WTC11 (cell line): ENCODE data around the gene RAPGEF5. TPM values are rescaled to one million over a fixed set of nuclear protein-coding genes. Genes with fewer than 3 reads are reported as not detected.

Source experiments
- ATAC-seq: fragments of 200-7000 bp; cut with Tn5 transposase; 2 replicates; pipeline ENCODE4 v1.10.0; 2021; ENCODE audit warnings: mild to moderate bottlenecking, moderate library complexity
- CTCF ChIA-PET: fragments of 300-600 bp; sonication (Branson Sonifier 250); formaldehyde crosslinking; loops from one replicate; lab custom pipeline; 2021; ENCODE audit warnings: antibody characterized with exemption; lab: Charles Lee
- POLR2A ChIA-PET: fragments of 350-600 bp; sonication (Branson Sonifier 250); formaldehyde crosslinking; loops from one replicate; lab custom pipeline; 2021; ENCODE audit warnings: antibody characterized with exemption; lab: Charles Lee
- DNase-seq: peaks from one replicate; pipeline ENCODE4 v3.0.0; 2021; ENCODE audit warnings: low spot score
- H3K27ac Mint-ChIP-seq: 2 replicates; pipeline ENCODE4 v1.8.0; 2021; ENCODE audit warnings: mixed read lengths
- H3K27me3 Mint-ChIP-seq: 2 replicates; pipeline ENCODE4 v1.8.0; 2021; ENCODE audit warnings: low read depth, mild to moderate bottlenecking, moderate library complexity, mixed read lengths
- H3K36me3 Mint-ChIP-seq: 2 replicates; pipeline ENCODE4 v1.8.0; 2021; ENCODE audit warnings: mixed read lengths
- H3K4me1 Mint-ChIP-seq: 2 replicates; pipeline ENCODE4 v1.8.0; 2022; ENCODE audit warnings: mixed read lengths
- H3K4me3 Mint-ChIP-seq: 2 replicates; pipeline ENCODE4 v1.8.0; 2021; ENCODE audit warnings: mild to moderate bottlenecking, moderate library complexity, mixed read lengths
- H3K9me3 Mint-ChIP-seq: 2 replicates; pipeline ENCODE4 v1.8.0; 2021; ENCODE audit warnings: mixed read lengths
- ATF1 ChIP-seq: sonication (generic); formaldehyde crosslinking; IDR thresholded peaks from 2 replicates; pipeline ENCODE4 v1.8.1; 2023; ENCODE audit warnings: mild to moderate bottlenecking, moderate library complexity, missing genetic modification reagents
- ELF4 ChIP-seq: sonication (generic); formaldehyde crosslinking; IDR thresholded peaks from 2 replicates; pipeline ENCODE4 v1.8.1; 2022; ENCODE audit warnings: low read depth, mild to moderate bottlenecking, moderate library complexity, missing genetic modification reagents
- FOXK1 ChIP-seq: sonication (generic); formaldehyde crosslinking; IDR thresholded peaks from 2 replicates; pipeline ENCODE4 v1.8.0; 2022; ENCODE audit warnings: mild to moderate bottlenecking, moderate library complexity, missing genetic modification reagents
- GABPB1 ChIP-seq: sonication (generic); formaldehyde crosslinking; IDR thresholded peaks from 2 replicates; pipeline ENCODE4 v1.8.1; 2023; ENCODE audit warnings: mild to moderate bottlenecking, missing genetic modification reagents
- GRHL2 ChIP-seq: fragments of 250-450 bp; sonication (Bioruptor Pico); IDR thresholded peaks from 2 replicates; pipeline ENCODE4 v1.8.0; 2022; ENCODE audit warnings: mild to moderate bottlenecking, moderate library complexity; ENCODE audit not compliant: insufficient replicate concordance, severe bottlenecking
- GTF2I ChIP-seq: fragments of 250-450 bp; sonication (Bioruptor Pico); conservative IDR thresholded peaks from 2 replicates; pipeline ENCODE4 v1.4.0; 2021; ENCODE audit warnings: mild to moderate bottlenecking
- NFE2L1 ChIP-seq: sonication (generic); formaldehyde crosslinking; IDR thresholded peaks from 2 replicates; pipeline ENCODE4 v1.8.1; 2023; ENCODE audit warnings: missing genetic modification reagents
- SMAD4 ChIP-seq: sonication (generic); formaldehyde crosslinking; IDR thresholded peaks from 2 replicates; pipeline ENCODE4 v1.8.0; 2022; ENCODE audit warnings: mild to moderate bottlenecking, missing genetic modification reagents
- SOX15 ChIP-seq: fragments of 250-450 bp; sonication (Bioruptor Pico); IDR thresholded peaks from 2 replicates; pipeline ENCODE4 v1.9.0; 2021; ENCODE audit warnings: mild to moderate bottlenecking
- ZNF219 ChIP-seq: sonication (generic); formaldehyde crosslinking; IDR thresholded peaks from 2 replicates; pipeline ENCODE4 v1.8.0; 2023; ENCODE audit warnings: missing genetic modification reagents, mild to moderate bottlenecking, borderline replicate concordance
- ZNF317 ChIP-seq: sonication (generic); formaldehyde crosslinking; IDR thresholded peaks from 2 replicates; pipeline ENCODE4 v1.8.1; 2023; ENCODE audit warnings: low read depth, mild to moderate bottlenecking, moderate library complexity, missing genetic modification reagents, borderline replicate concordance
- ZNF532 ChIP-seq: fragments of 250-450 bp; sonication (Bioruptor Pico); IDR thresholded peaks from 2 replicates; pipeline ENCODE4 v1.9.0; 2021; ENCODE audit warnings: mild to moderate bottlenecking, borderline replicate concordance
- ZNF671 ChIP-seq: fragments of 250-450 bp; sonication (Bioruptor Pico); IDR thresholded peaks from 2 replicates; pipeline ENCODE4 v1.8.0; 2021; ENCODE audit warnings: mild to moderate bottlenecking
- total RNA-seq: library from RNA; stranded (reverse); gene quantifications from 3 replicates; pipeline ENCODE4 v1.2.3, GENCODE V29; 2021
- TF ChIP-seq, protein P1 (sequence below): sonication (generic); formaldehyde crosslinking; IDR thresholded peaks from 2 replicates; pipeline ENCODE4 v1.8.0; 2022; ENCODE audit warnings: mild to moderate bottlenecking, missing genetic modification reagents
- TF ChIP-seq, protein P2 (sequence below): sonication (generic); formaldehyde crosslinking; IDR thresholded peaks from 2 replicates; pipeline ENCODE4 v1.8.1; 2022; ENCODE audit warnings: mild to moderate bottlenecking, missing genetic modification reagents, moderate library complexity, borderline replicate concordance
- TF ChIP-seq, protein P3 (sequence below): sonication (generic); formaldehyde crosslinking; IDR thresholded peaks from 2 replicates; pipeline ENCODE4 v1.8.0; 2023; ENCODE audit warnings: missing genetic modification reagents, mild to moderate bottlenecking, borderline replicate concordance
- TF ChIP-seq, protein P4 (sequence below): fragments of 250-450 bp; sonication (Bioruptor Pico); IDR thresholded peaks from 2 replicates; pipeline ENCODE4 v1.9.0; 2021; ENCODE audit warnings: mild to moderate bottlenecking

RAPGEF5 gene
- total RNA-seq, 1 experiment from 2014 or later, result 12.3 TPM

GRCh38 chr7:22262538-22262937 is 94.4 kb downstream of the RAPGEF5 start (continued):
- no peak for TF ChIP-seq ZNF532 (CRISPR knock-in tag)
- no peak for TF ChIP-seq ELF4 (CRISPR knock-in tag)
- TF ChIP-seq FOXK1 (CRISPR knock-in tag), result no peak
- no peak for TF ChIP-seq ATF1 (CRISPR knock-in tag)
- no peak for TF ChIP-seq ZNF317 (CRISPR knock-in tag)
- TF ChIP-seq NFE2L1 (CRISPR knock-in tag), result no peak
- no peak for TF ChIP-seq SOX15
- TF ChIP-seq GABPB1 (CRISPR knock-in tag), result no peak
- TF ChIP-seq, protein P1, sequence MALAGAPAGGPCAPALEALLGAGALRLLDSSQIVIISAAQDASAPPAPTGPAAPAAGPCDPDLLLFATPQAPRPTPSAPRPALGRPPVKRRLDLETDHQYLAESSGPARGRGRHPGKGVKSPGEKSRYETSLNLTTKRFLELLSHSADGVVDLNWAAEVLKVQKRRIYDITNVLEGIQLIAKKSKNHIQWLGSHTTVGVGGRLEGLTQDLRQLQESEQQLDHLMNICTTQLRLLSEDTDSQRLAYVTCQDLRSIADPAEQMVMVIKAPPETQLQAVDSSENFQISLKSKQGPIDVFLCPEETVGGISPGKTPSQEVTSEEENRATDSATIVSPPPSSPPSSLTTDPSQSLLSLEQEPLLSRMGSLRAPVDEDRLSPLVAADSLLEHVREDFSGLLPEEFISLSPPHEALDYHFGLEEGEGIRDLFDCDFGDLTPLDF, result no peak
- no peak for TF ChIP-seq SMAD4

GRCh38 chr7:22256541-22257096 is 100.3 kb downstream of the RAPGEF5 start:
- ATAC-seq (no peak), DNase-seq (no peak)
- Mint-ChIP-seq H3K36me3 (peaks cover 3% of the 10 kb centered on the region; the same call in 1 of the 2 replicates), H3K27ac (no peak overlapping the region), H3K27me3 (no peaks in the 10 kb centered on the region), H3K4me1 (peaks cover 26% of the 10 kb centered on the region), H3K9me3 (peaks cover 7% of the 10 kb centered on the region; the same call in 1 of the 2 replicates), H3K4me3 (no peak overlapping the region)
- TF ChIP-seq GTF2I (no peak), ZNF219 (CRISPR knock-in tag) (no peak), GRHL2 (no peak), ELF4 (CRISPR knock-in tag) (no peak), SMAD4 (no peak), SOX15 (no peak), ZNF671 (CRISPR knock-in tag) (no peak), GABPB1 (CRISPR knock-in tag) (no peak)
- TF ChIP-seq, protein P2, sequence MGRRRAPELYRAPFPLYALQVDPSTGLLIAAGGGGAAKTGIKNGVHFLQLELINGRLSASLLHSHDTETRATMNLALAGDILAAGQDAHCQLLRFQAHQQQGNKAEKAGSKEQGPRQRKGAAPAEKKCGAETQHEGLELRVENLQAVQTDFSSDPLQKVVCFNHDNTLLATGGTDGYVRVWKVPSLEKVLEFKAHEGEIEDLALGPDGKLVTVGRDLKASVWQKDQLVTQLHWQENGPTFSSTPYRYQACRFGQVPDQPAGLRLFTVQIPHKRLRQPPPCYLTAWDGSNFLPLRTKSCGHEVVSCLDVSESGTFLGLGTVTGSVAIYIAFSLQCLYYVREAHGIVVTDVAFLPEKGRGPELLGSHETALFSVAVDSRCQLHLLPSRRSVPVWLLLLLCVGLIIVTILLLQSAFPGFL (CRISPR knock-in tag), result no peak
- TF ChIP-seq, protein P3, sequence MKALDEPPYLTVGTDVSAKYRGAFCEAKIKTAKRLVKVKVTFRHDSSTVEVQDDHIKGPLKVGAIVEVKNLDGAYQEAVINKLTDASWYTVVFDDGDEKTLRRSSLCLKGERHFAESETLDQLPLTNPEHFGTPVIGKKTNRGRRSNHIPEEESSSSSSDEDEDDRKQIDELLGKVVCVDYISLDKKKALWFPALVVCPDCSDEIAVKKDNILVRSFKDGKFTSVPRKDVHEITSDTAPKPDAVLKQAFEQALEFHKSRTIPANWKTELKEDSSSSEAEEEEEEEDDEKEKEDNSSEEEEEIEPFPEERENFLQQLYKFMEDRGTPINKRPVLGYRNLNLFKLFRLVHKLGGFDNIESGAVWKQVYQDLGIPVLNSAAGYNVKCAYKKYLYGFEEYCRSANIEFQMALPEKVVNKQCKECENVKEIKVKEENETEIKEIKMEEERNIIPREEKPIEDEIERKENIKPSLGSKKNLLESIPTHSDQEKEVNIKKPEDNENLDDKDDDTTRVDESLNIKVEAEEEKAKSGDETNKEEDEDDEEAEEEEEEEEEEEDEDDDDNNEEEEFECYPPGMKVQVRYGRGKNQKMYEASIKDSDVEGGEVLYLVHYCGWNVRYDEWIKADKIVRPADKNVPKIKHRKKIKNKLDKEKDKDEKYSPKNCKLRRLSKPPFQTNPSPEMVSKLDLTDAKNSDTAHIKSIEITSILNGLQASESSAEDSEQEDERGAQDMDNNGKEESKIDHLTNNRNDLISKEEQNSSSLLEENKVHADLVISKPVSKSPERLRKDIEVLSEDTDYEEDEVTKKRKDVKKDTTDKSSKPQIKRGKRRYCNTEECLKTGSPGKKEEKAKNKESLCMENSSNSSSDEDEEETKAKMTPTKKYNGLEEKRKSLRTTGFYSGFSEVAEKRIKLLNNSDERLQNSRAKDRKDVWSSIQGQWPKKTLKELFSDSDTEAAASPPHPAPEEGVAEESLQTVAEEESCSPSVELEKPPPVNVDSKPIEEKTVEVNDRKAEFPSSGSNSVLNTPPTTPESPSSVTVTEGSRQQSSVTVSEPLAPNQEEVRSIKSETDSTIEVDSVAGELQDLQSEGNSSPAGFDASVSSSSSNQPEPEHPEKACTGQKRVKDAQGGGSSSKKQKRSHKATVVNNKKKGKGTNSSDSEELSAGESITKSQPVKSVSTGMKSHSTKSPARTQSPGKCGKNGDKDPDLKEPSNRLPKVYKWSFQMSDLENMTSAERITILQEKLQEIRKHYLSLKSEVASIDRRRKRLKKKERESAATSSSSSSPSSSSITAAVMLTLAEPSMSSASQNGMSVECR (CRISPR knock-in tag), result no peak
- TF ChIP-seq, protein P4, sequence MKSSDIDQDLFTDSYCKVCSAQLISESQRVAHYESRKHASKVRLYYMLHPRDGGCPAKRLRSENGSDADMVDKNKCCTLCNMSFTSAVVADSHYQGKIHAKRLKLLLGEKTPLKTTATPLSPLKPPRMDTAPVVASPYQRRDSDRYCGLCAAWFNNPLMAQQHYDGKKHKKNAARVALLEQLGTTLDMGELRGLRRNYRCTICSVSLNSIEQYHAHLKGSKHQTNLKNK (CRISPR knock-in tag), result no peak
- ChIA-PET POLR2A (no interaction called here), CTCF (interaction anchor here (0.6 to 1.8 kb wide), 6 partner anchors 12 to 253 kb away, joined by 3 to 12 read pairs (median 3); no protein-coding TSS in a partner anchor)
